Colonic mucosa (tissue), 4 donors: ENCODE data around the gene CCDC146. TPM values are rescaled to one million over a fixed set of nuclear protein-coding genes. Genes with fewer than 3 reads are reported as not detected.

Experiments
- DNase-seq: peaks from one replicate; pipeline ENCODE4 v3.0.0-alpha.2; 2020
- H3K27ac ChIP-seq: fragments of 200-600 bp; one replicate; pipeline ENCODE4 v1.8.0; 2021
- H3K27me3 ChIP-seq: fragments of 200-600 bp; one replicate; pipeline ENCODE4 v1.8.0; 2021
- H3K36me3 ChIP-seq: fragments of 200-600 bp; one replicate; pipeline ENCODE4 v1.8.0; 2021
- H3K4me1 ChIP-seq: fragments of 200-600 bp; one replicate; pipeline ENCODE4 v1.8.0; 2021; ENCODE audit warnings: mild to moderate bottlenecking
- H3K4me3 ChIP-seq: fragments of 200-600 bp; one replicate; pipeline ENCODE4 v1.8.0; 2021
- H3K9ac ChIP-seq, 2 donors: one replicate each; pipeline ENCODE4 v1.7.0; 2013; ENCODE audit warnings: control low read depth in 2 of 2, low read depth in 2 of 2, low read length in 2 of 2
- H3K9me3 ChIP-seq: fragments of 200-600 bp; one replicate; pipeline ENCODE4 v1.8.0; 2021
- intact Hi-C: fragments of 100-400 bp; cut with DNase I; formaldehyde crosslinking; loops from one replicate; pipeline ENCODE4 v1.14.1; 2022
- total RNA-seq, 2 donors: library from RNA; stranded (reverse); fragmentation: NEBNext Ultra II Directional in 1 of 2; extraction: Animal tissue kit (Norgen Biotek cat#: 25700) in 1 of 2; gene quantifications; one replicate each; pipeline ENCODE4 v1.2.1, GENCODE V29; 2021
- TF ChIP-seq, protein P1 (sequence below): fragments of 200-600 bp; IDR thresholded peaks from one replicate; pipeline ENCODE4 v1.8.0; 2022; ENCODE audit warnings: antibody characterized with exemption, mild to moderate bottlenecking
- donor health status: healthy.
- donor health status: DM: no; HTN: no; CAD: no.
- donor health status: DM: no; HTN: no; CAD: no.

The CCDC146 gene
- total RNA-seq, 2 donors from 2014 or later, result 3.6 to 18.2 TPM

- Histone ChIP-seq H3K27me3 (no peaks in the 10 kb centered on the region), H3K4me1 (no peaks in the 10 kb centered on the region), H3K9me3 (no peaks in the 10 kb centered on the region), H3K4me3 (no peak overlapping the region), H3K36me3 (no peaks in the 10 kb centered on the region), H3K9ac (peak overlapping the region in 1 of 2 donors; percentile 15), H3K27ac (no peak overlapping the region)
- intact Hi-C loops, result no loop called here
- DNase-seq, result no peak
- TF ChIP-seq, protein P1, sequence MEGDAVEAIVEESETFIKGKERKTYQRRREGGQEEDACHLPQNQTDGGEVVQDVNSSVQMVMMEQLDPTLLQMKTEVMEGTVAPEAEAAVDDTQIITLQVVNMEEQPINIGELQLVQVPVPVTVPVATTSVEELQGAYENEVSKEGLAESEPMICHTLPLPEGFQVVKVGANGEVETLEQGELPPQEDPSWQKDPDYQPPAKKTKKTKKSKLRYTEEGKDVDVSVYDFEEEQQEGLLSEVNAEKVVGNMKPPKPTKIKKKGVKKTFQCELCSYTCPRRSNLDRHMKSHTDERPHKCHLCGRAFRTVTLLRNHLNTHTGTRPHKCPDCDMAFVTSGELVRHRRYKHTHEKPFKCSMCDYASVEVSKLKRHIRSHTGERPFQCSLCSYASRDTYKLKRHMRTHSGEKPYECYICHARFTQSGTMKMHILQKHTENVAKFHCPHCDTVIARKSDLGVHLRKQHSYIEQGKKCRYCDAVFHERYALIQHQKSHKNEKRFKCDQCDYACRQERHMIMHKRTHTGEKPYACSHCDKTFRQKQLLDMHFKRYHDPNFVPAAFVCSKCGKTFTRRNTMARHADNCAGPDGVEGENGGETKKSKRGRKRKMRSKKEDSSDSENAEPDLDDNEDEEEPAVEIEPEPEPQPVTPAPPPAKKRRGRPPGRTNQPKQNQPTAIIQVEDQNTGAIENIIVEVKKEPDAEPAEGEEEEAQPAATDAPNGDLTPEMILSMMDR, result no peak
These were observed 204.9 kb downstream of the CCDC146 start for GRCh38 chr7:77327067-77327931.

DNA sequence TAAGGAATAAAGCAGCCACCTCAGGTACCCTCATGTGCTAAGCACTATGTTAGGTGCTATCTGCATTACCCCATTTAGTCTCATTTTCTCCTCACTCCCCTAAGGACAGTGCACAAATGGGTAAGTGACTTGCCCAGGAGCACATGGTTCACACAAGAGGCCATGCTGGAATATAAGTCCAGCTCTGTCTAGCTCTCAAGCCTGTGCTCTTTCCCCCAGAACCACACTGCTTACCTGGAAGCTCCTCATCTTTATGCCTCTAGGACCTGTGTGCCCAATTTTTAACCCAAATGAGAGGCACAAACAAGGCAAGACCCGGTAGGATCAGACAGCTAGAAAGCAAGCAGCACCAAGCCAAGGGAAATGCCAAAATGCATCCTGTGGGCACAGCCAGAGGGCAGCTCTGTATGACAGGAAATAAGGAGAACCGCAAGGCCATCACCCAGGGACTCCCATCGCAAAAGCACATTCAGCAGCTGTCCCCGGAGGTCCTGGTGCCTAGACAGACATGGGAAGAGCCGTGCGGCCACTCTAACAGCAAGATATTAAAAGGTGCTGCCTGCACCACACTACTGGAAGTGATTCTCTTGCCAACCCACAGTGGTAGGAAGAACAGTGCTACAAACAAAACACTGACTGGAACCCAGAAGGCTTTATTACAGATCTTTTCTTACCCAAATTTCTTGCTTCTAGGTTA lies 205.7 kb downstream of the CCDC146 start:
- no peak overlapping the region for H3K4me3 ChIP-seq
- intact Hi-C loops, result no loop called here
- TF ChIP-seq, protein P1, result no peak
- DNase-seq, result no peak
- no peak overlapping the region for H3K27ac ChIP-seq
- no peak overlapping the region for H3K9ac ChIP-seq
- no peaks in the 10 kb centered on the region for H3K27me3 ChIP-seq
- no peaks in the 10 kb centered on the region for H3K4me1 ChIP-seq
- no peaks in the 10 kb centered on the region for H3K9me3 ChIP-seq
- no peaks in the 10 kb centered on the region for H3K36me3 ChIP-seq

DNA sequence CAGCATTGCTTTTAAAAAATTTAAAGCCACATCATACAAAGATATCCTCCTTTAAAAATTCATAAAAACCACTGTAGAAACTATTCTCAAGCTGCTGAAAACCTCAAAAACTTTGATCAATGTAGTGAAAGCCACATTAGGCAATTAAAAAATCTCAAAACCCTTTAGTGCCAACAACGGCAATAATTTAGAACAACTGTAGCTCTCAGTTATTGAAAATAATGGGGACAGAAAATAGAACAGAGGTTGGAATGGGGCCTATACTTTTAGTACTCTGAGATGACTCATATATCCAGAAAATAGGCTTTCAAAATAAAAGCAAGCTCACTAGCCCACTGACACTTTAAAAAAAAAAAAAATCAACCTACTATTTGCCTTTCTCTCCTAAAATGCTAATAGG lies 206.3 kb downstream of the CCDC146 start:
- no peaks in the 10 kb centered on the region for H3K4me1 ChIP-seq
- H3K9me3 ChIP-seq, result no peaks in the 10 kb centered on the region
- no peaks in the 10 kb centered on the region for H3K36me3 ChIP-seq
- TF ChIP-seq, protein P1, result no peak
- no peaks in the 10 kb centered on the region for H3K27me3 ChIP-seq
- no peak for DNase-seq
- no peak overlapping the region for H3K27ac ChIP-seq
- intact Hi-C loops, result no loop called here
- no peak overlapping the region for H3K4me3 ChIP-seq
- no peak overlapping the region for H3K9ac ChIP-seq

DNA sequence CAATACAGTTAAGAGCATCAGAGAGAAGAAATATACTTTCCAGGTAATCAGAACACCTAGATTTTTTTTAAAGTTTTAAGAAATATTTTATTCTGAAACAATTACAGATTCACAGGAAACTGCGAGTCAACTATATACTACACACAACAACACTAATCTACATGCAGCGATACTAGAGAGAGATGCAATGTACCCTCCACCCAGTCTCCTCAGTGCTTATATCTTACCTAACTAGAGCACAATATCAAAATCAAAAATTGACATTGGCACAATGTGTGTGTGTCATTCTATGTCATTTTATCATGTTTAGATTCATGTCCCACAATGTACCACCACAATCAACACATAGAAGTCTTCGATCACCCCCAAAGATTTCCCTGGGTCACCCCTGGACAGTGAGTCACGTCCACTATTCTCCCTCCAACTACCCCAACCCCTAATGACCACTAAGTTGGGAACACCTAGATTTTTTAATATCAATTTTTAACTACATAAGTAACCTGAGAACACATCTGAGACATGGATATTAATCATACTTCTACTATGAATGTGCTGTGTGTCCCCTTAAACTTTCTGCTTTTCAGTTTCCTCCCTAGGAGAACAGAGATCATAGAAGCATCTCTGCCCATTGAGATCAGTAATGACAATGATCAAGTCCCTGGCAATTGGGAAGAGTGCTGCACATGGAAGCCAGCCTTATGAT lies 207.2 kb downstream of the CCDC146 start:
- Histone ChIP-seq H3K9ac (no peak overlapping the region), H3K4me3 (no peak overlapping the region), H3K27ac (no peak overlapping the region), H3K27me3 (no peaks in the 10 kb centered on the region), H3K36me3 (no peaks in the 10 kb centered on the region), H3K4me1 (no peaks in the 10 kb centered on the region), H3K9me3 (no peaks in the 10 kb centered on the region)
- TF ChIP-seq, protein P1, result no peak
- no peak for DNase-seq
- intact Hi-C loops, result no loop called here

GRCh38 chr7:77330169-77330882 lies 207.9 kb downstream of the CCDC146 start:
- TF ChIP-seq, protein P1, result no peak
- DNase-seq, result no peak
- Histone ChIP-seq H3K9ac (no peak overlapping the region), H3K9me3 (no peaks in the 10 kb centered on the region), H3K27ac (no peak overlapping the region), H3K27me3 (no peaks in the 10 kb centered on the region), H3K36me3 (no peaks in the 10 kb centered on the region), H3K4me3 (no peak overlapping the region), H3K4me1 (no peaks in the 10 kb centered on the region)
- intact Hi-C loops, result no loop called here
